Measurements from ENCODE around the gene CLINT1.

CLINT1 gene

DNA sequence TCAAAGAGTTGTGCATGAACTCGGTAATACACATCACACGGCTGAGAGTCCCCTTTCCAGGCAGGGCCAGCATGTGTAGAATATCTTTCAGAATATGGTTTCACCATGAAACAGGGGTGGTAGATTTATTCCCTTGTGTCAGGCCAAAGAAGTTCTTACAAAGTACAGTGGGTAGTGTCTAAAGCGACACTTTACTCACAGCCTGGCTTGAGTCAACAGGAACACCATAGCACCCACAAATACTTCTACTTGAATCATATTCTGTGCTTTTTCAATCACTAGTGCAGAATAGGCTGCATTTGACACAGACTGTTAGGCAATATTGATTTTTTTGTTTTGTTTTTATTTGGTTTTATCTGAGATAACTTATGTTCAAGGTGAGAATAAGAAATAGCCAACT, 102.8 kb downstream of the CLINT1 start:
- DNase-seq = no peak

DNA sequence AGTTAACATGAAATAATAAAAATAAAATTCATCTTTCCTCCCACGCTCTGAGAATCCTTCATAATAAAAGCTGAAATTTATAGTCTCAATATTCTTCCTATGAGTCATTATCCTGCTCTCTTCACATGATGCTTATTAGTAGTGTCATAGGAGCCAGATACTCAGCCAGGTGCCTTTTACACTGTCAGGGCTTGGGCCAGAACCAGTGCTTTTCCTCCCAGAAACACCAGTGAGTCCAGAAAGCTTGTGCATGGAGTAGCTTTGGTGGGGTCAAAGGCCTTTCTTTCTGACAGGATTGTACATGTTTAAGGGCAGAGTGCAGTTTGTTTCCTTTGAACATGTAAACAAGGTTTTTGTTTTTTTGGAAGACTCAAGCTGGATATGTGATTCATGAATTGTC, 108.6 kb downstream of the CLINT1 start:
- DNase-seq = no peak

DNA sequence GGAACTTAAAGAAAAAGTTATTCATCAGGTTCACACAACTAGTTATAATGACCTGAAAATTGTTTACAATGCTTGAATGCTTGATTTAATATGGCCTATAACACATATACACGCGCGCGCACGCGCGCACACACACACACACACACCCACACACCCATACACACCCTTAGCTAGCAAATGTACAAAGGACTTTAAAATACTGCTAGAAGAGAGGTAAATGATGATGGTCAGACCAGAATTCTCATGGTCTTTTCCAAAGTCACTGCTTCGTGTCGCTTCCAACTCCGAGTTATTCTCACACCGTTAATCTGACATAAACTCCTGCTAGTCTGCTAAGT, 109.5 kb downstream of the CLINT1 start:
- DNase-seq = no peak

DNA sequence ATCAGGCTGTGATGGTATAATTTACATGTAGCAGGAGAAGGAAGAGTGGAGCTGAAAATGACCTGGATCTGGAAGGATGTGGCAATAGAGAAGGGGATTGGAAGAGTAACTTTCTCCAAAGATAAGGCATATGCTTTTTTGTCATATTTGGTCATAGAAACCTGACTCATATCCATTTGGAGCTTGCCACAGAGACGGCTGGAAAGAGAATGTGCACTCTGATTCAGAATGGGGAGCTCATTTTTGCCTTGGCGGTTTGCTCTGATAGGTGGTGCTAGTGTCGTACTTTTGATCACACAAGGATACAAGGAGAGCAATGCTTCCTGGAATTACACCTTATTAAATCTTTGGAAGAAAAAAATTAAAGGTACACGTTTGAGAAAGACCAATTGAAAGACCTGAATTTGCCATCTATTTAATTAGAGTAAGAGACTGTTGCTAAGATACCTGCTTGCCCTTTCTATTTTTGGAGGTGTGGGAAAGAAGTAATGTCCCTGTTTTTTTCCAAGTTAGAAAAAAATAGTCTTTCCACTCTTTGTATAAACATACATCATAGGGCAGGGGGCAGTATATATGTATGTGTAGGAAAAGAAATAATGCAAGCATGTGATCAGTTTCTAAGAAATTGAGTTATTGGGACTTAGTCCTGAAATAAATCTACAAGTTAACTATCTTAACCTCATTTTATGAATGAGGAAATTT, 110.0 kb downstream of the CLINT1 start:
- DNase-seq = no peak

DNA sequence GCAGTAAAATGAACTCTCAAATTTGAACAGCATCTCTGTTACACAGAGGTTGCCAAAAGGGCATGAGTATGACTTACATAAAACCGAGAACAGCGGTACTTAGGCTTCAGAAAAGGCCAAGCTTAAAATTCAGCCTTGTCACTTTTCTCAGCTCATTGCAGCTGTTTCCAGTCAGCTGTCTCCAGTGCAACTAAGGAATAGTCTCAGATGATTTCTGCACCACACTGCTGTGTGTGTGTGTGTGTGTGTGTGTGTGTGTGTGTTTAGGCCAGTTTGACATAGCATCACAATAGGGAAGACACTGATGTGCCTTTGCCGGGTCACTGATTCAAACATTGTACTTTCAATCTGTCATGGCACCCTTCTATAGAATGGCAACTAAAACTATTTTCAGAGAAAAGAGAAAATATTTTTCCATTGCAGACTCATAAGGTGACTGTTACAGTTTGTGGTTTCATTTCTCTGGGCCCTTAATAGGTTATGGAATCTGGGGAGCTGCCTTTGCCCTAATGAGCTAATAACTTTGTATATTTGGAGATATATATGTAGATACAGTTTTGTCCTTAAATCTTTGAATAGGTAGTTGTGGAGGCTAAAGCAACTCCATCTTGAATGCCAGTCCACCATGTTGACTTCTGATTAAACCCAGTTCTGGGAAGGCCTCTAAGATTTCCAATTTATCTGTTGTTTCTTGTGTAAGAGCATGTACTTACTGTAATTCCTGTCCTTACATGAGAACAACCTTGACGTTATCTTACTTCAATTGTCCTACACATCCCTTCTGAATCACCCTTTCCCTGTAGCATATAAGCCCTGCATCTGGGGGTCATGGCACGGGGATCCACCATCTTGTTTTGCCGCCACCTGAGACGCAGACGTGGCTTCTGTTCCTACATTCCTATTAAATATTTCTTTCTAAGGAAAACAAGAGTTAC, 110.9 kb downstream of the CLINT1 start:
- no peak for DNase-seq

DNA sequence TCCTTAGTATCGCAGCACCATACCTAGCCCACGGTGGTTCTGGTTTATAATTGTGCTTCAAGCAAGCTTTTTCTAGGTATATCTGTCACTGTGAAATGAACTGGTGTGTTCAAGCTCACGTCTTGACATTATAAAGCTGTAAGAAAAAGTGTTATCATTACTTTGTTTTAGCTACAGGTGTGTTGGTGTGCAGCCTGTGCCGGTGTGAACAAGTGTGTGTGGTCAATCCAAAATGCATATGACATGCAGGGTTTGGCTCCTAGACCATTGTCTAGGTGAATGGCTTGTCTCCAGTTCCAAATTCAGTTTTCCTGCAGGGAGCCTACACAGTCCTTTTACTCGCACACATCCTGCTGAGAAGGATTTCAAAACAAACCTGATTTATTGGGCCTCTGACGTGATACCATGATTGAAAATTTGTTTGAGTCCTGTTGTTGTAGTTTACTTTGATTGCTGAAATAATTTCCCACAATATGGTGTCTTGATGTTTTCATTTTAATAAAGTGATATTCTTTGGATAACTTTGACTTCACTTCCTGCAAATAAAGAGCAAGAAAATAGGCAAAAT, 111.7 kb downstream of the CLINT1 start:
- DNase-seq = no peak

DNA sequence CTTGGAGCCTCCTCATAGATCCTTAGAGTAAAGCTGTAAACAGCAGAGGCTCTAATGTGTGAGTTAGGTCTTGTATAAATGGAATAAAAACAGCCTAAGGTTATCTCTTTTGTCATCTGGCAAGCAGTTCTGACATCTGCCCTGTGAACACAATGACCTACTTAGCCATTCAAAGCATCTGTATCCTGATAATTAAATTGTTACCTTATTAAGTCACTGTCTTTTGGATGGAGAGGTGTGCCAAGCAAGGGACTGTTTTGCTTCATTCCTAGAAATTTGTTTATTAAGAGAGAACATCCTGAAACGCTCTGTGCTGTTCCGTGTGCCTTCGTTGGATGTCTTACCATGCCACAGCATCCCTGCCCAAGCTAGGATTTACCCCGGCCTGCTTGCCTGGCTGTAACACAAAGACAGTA, 113.9 kb downstream of the CLINT1 start:
- DNase-seq = no peak

DNA sequence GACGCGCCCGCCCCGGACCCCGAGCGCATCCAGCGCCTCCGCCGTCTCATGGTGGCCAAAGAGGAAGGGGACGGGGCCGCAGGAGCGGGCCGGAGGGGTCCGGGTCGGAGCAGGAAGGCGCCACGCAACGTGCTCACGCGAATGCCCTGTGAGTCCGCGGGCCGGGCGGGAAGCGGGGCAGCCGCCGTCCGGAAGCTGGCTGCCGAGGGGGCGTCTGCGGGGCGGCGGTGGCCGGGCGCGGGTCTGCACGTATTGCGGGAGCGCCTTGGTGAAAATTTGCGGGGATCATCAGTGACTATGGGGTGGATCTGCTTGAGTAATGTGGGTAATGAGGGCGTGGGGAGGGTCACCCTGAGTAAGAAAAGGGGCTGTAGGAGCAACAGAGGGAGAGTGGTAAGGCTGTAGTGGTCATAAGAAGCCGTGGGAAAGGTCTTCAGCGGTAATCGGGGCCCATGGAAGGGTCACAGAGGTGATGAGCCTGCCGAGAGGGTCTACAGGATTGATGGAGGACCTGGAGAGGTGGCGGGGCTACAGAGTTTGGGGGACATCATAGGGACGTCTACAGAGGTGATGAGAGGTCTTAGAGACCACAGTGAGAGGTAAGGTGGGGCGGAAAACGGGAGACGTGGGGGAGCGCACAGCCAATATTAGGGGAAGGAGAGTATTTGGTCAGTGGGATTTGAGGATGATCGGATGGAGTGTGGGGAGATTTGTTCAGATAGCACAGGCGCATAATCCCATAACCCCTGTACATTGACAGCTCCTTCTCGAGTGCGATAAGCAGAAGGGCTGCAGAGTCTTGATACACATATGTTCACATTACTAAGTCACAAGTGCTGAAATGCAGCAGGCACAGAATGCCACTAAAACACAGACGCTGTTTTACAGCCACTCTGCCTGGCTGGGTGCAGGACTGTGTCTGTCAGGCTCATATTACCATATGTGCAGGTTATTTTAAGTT, 114.6 kb downstream of the CLINT1 start:
- peak in 1 of 4 experiments; percentile 13 for DNase-seq

DNA sequence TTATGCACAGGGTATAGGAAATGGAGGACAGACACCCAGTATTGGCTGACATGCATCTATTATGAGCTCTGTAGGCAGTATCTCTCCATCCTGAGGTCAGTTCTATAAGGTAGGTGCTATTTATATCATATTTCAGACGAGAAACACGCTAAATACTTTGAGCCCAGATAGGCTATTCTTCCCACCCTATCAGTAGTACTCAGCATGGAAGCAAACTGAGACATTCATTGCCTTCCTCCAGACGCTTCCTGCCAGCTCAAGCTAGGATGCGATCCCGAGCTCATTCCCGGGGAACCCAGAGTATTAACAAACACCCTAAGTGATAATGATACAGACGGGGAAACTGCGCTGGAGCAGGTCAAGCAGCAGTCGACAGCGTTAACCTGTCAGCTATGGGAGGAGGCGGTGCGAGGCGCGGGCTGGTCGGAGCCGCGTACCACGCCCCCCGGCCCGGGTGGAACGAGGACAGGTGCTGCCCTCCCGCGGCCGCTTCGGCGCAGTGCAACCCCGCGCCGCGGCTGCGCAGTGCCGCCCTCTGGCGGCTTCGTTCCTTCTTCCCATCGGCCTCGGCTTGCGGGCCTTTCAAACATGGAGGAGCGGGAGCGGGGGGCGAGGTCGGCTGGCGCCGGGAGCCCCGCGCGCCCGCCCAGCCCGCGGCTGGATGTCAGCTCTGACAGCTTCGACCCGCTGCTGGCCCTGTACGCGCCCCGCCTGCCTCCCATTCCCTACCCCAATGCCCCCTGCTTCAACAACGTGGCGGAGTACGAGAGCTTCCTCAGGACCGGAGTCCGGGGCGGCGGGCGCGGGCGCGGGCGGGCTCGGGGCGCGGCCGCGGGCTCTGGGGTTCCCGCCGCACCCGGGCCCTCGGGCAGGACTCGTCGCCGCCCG, 115.5 kb downstream of the CLINT1 start, which contains the start of gene LSM11:
LSM11 (plus strand) TSS at position 550 of the 888 bp plus-strand sequence; CDS start at position 589, 39 bp downstream.
- DNase-seq = peak; percentile 75 to 82 (median 81)

DNA sequence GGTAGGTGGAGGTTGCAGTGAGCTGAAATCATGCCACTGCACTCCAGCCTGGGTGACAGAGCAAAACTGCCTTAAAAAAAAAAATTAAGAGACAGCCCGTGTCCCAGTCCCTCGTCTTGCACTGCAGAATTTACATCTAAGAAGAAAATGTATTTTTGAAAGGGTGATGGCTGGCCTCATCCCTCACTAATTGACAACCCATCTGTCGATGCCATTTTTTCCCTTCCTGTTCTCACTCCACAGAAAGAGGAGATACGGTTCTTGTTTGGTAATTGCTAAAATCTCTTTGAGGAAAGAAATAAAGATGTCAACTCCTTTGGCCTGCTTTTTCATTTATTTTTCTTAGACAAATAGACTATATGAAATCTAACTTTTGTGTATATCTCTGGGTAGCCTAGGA, 117.8 kb downstream of the CLINT1 start:
- DNase-seq = no peak

DNA sequence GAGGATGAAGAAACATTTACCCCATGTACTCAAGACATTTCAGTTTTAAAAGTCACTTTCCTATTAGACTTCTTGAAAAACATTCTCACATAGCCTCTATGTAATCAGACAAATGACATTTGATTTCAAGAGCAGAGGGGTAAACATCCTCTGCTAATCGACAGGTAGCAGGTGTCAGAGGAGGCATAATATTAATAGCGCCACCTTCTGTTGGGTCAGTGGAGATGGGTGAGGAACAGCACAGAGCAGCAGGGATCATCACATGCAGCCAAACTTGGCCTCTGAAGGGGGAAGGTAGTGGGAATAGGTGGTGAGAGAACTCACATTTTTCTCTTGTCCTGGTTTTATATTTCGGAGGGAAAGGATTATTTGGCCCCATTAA, 118.7 kb downstream of the CLINT1 start:
- no peak for DNase-seq

DNA sequence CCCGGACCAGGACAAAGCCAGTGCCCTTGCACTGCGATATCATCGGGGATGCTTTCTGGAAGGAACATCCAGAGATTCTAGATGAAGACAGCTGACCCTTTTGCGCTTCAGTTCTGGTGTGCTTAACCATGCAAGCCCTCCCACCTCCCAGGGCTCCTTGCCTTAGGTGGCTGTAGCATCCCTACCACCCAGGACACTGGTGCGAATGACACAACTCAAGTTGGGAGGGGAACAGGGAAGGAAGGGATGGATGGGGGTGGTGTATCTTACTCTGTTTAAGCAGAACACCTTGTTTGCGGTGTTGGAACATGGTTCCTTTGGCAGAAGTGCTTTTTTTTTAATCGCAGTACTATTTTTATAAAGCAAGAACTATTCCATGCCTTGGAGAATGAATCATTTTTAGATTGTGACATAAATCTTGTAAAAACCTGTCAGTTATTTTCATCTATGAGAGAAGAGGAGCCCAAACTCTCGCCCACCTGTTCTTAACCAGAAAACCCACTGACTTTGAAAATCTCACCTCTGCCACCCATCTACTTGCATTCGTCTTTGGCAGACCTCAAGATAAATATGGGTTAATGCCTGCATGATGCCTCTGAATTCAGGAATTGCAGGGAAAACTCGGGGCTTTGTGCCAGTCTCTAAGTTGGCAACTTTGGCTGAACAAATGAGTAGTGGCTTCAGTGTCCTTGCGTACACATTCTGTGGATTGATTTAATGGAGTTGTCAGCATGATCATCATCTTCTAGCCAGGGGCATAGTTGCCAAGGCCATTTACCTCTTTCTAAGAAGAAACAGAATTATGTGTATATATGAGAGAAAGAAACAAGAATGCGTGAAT, 119.3 kb downstream of the CLINT1 start:
- DNase-seq = no peak

DNA sequence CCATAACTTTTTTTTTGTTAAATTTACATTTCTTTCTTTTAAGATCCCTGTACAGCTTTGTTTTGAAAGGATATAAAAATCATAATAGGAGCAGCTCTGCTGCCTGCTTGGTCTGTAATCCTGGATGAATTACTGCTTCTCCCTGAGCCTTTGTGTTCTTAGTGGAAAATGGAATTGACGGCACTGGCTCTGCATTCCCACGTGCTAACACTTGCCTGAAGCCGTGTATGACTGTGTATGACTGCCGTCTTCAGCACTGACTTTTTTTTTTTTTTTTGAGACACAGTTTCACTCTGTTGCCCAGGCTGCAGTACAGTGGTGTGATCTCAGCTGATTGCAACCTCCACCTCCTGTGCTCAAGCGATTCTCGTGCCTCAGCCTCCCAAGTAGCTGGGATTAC, 123.0 kb downstream of the CLINT1 start:
- no peak for DNase-seq

Measured in activated CD4-positive, CD25-positive, alpha-beta regulatory T cell (primary cell).